ENCODE results near the gene RAB4B. TPM values are rescaled to one million over a fixed set of nuclear protein-coding genes. Genes with fewer than 3 reads are reported as not detected.

Gene RAB4B
- total and polyA plus RNA-seq, 2 of the 13 experiments (the other 11 are each of a cell fraction or from before 2014, with no cell fraction given), result 3.3 to 5.4 TPM

- TF ChIP-seq ZNF160 (CRISPR knock-in tag; IDR thresholded peaks at IDR 0.05) (no peak), CENPT (CRISPR knock-in tag; IDR thresholded peaks at IDR 0.05; ENCODE audit: low read depth) (no peak), BRF2 (CRISPR knock-in tag; IDR thresholded peaks at IDR 0.05) (0 out of 2 replicates have a peak, but pooled peaks have one; percentile 63), ZNF768 (CRISPR knock-in tag; IDR thresholded peaks at IDR 0.05) (no peak; the same call in 1 of the 2 replicates), ZNF747 (CRISPR knock-in tag; IDR thresholded peaks at IDR 0.05; ENCODE audit: borderline replicate concordance) (no peak), ZNF570 (CRISPR knock-in tag; IDR thresholded peaks at IDR 0.05; ENCODE audit: borderline replicate concordance) (no peak), DPF2 (CRISPR knock-in tag; IDR thresholded peaks at IDR 0.05; ENCODE audit: borderline replicate concordance, low read depth) (no peak), ZNF562 (CRISPR knock-in tag; IDR thresholded peaks at IDR 0.05; ENCODE audit: borderline replicate concordance) (no peak), ZNF710 (CRISPR knock-in tag; IDR thresholded peaks at IDR 0.05; ENCODE audit: borderline replicate concordance) (peak; percentile 56; the same call in 1 of the 2 replicates), CHD4 (IDR thresholded peaks at IDR 0.05; ENCODE audit: borderline replicate concordance, low read length) (no peak), ZNF646 (CRISPR knock-in tag; IDR thresholded peaks at IDR 0.05) (no peak), DMTF1 (CRISPR knock-in tag; IDR thresholded peaks at IDR 0.05) (peak; percentile 98; the same call in 1 of the 2 replicates), ZNF274 (CRISPR knock-in tag; IDR thresholded peaks at IDR 0.05) (no peak), MZF1 (CRISPR knock-in tag; IDR thresholded peaks at IDR 0.05; ENCODE audit: borderline replicate concordance) (no peak), ZNF12 (CRISPR knock-in tag; IDR thresholded peaks at IDR 0.05) (no peak), EHMT2 (IDR thresholded peaks at IDR 0.05; ENCODE audit: borderline replicate concordance, low read depth, low read length) (no peak), ZNF841 (CRISPR knock-in tag; IDR thresholded peaks at IDR 0.05; ENCODE audit: borderline replicate concordance) (no peak)
Measured at GRCh38 chr19:40750874-40751537, 27.0 kb upstream of the RAB4B start, which contains the start of gene SNRPA (continued).
